HepG2 (cell line): ENCODE data around the gene STRN3. TPM values are rescaled to one million over a fixed set of nuclear protein-coding genes. Genes with fewer than 3 reads are reported as not detected.

Experiments
- ARID5B ChIP-seq: IDR thresholded peaks from 2 replicates; pipeline ENCODE4 v1.4.0; 2020; ENCODE audit warnings: mild to moderate bottlenecking, missing genetic modification reagents
- BHLHE40 ChIP-seq: IDR thresholded peaks from 2 replicates; pipeline ENCODE4 v1.6.1; 2011; ENCODE audit warnings: low read length, improper control_type of control experiment
- CTCF ChIP-seq: sonication (generic); formaldehyde crosslinking; IDR thresholded peaks from 2 replicates; pipeline ENCODE4 v1.5.0; 2020; ENCODE audit warnings: mild to moderate bottlenecking, missing genetic modification reagents, moderate library complexity
- DDIT3 ChIP-seq: sonication (generic); formaldehyde crosslinking; IDR thresholded peaks from 2 replicates; pipeline ENCODE4 v1.4.0; 2020; ENCODE audit warnings: mild to moderate bottlenecking, missing genetic modification reagents
- FOXJ3 ChIP-seq: sonication (generic); formaldehyde crosslinking; IDR thresholded peaks from 2 replicates; pipeline ENCODE4 v1.4.0; 2020; ENCODE audit warnings: missing genetic modification reagents, mild to moderate bottlenecking, borderline replicate concordance
- GMEB2 ChIP-seq: IDR thresholded peaks from 2 replicates; pipeline ENCODE4 v1.6.1; 2016; ENCODE audit warnings: missing biosample characterization, missing genetic modification reagents, low read depth
- HOXA5 ChIP-seq: sonication (generic); formaldehyde crosslinking; IDR thresholded peaks from 2 replicates; pipeline ENCODE4 v1.4.0; 2020; ENCODE audit warnings: missing genetic modification reagents
- POGK ChIP-seq: sonication (generic); formaldehyde crosslinking; conservative IDR thresholded peaks from 2 replicates; pipeline ENCODE4 v1.8.0; 2022; ENCODE audit warnings: mild to moderate bottlenecking, moderate library complexity, missing genetic modification reagents
- RNF2 ChIP-seq: fragments of 450-650 bp; conservative IDR thresholded peaks from 2 replicates; pipeline ENCODE4 v1.6.1; 2016; ENCODE audit warnings: low read depth
- SRF ChIP-seq: IDR thresholded peaks from 2 replicates; pipeline ENCODE4 v1.6.1; 2011; ENCODE audit warnings: mild to moderate bottlenecking, low read depth, low read length, moderate library complexity
- ZFP90 ChIP-seq: sonication (generic); formaldehyde crosslinking; IDR thresholded peaks from 2 replicates; pipeline ENCODE4 v1.8.0; 2022; ENCODE audit warnings: missing genetic modification reagents, mild to moderate bottlenecking, inconsistent platforms, borderline replicate concordance
- ZNF180 ChIP-seq: sonication (generic); formaldehyde crosslinking; IDR thresholded peaks from 2 replicates; pipeline ENCODE4 v1.4.0; 2020; ENCODE audit warnings: low read depth, missing genetic modification reagents, borderline replicate concordance
- ZNF44 ChIP-seq: sonication (generic); formaldehyde crosslinking; IDR thresholded peaks from 2 replicates; pipeline ENCODE4 v1.5.1; 2020; ENCODE audit warnings: mild to moderate bottlenecking, missing genetic modification reagents
- ZNF569 ChIP-seq: sonication (generic); formaldehyde crosslinking; IDR thresholded peaks from 2 replicates; pipeline ENCODE4 v1.5.0; 2020; ENCODE audit warnings: mild to moderate bottlenecking, missing genetic modification reagents, moderate library complexity, borderline replicate concordance
- ZSCAN31 ChIP-seq: sonication (generic); formaldehyde crosslinking; IDR thresholded peaks from 2 replicates; pipeline ENCODE4 v1.5.0; 2020; ENCODE audit warnings: low read depth, mild to moderate bottlenecking, missing genetic modification reagents
- polyA plus RNA-seq, 8 experiments: library from polyadenylated mRNA; depleted of rRNA in 3 of 8; stranded (reverse) in 7 of 8; unstranded in 1 of 8; fragments of >200 nt; fragmentation: Illumina TruSeq in 4 of 8; extraction: Trizol in 4 of 8; gene quantifications; 2 replicates each; pipeline versions ENCODE4 v1.2.1 to v1.2.3, GENCODE V29; 2011 to 2016; ENCODE audit warnings: low read depth in 4 of 8, missing spikeins in 1 of 8, mixed read lengths in 1 of 8; ENCODE audit not compliant: insufficient read depth in 1 of 8
- total RNA-seq, 5 experiments: library from RNA; depleted of rRNA; stranded (reverse); fragments of >200 nt; fragmentation: Illumina TruSeq; extraction: Trizol; gene quantifications; 2 replicates each; pipeline ENCODE4 v1.2.3, GENCODE V29; 2016; ENCODE audit warnings: low read depth in 1 of 5
- TF ChIP-seq, protein P1 (sequence below): sonication (generic); formaldehyde crosslinking; IDR thresholded peaks from 2 replicates; pipeline ENCODE4 v1.4.0; 2020; ENCODE audit warnings: missing genetic modification reagents; ENCODE audit errors: not compliant biosample characterization

The STRN3 gene
- total and polyA plus RNA-seq, 2 of the 13 experiments (the other 11 are each of a cell fraction or from before 2014, with no cell fraction given), result 49.4 to 123 TPM

GRCh38 chr14:30874120-30874998, 151.8 kb downstream of the STRN3 start, which contains the start of gene COCH (continued):
- TF ChIP-seq HOXA5 (CRISPR knock-in tag), result peak; percentile 94
- TF ChIP-seq SRF, result 0 out of 2 replicates have a peak, but pooled peaks have one; percentile 25
- TF ChIP-seq ZFP90 (CRISPR knock-in tag), result peak; percentile 85; the same call in 1 of the 2 replicates
- peak; percentile 50; the same call in 1 of the 2 replicates for TF ChIP-seq ARID5B (CRISPR knock-in tag)
- peak; percentile 96 for TF ChIP-seq POGK (CRISPR knock-in tag)
- no peak for TF ChIP-seq DDIT3 (CRISPR knock-in tag)
- peak; percentile 98 for TF ChIP-seq ZSCAN31
- peak; percentile 90 for TF ChIP-seq RNF2
- no peak for TF ChIP-seq BHLHE40
- peak; percentile 71 for TF ChIP-seq FOXJ3 (CRISPR knock-in tag)
- TF ChIP-seq CTCF (CRISPR knock-in tag), result peak; percentile 72
- TF ChIP-seq GMEB2 (CRISPR knock-in tag), result no peak
- TF ChIP-seq ZNF569, result no peak
- TF ChIP-seq ZNF180 (CRISPR knock-in tag), result peak; percentile 95
- TF ChIP-seq ZNF44 (CRISPR knock-in tag), result peak; percentile 19; the same call in 1 of the 2 replicates
- TF ChIP-seq, protein P1, sequence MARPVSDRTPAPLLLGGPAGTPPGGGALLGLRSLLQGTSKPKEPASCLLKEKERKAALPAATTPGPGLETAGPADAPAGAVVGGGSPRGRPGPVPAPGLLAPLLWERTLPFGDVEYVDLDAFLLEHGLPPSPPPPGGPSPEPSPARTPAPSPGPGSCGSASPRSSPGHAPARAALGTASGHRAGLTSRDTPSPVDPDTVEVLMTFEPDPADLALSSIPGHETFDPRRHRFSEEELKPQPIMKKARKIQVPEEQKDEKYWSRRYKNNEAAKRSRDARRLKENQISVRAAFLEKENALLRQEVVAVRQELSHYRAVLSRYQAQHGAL (CRISPR knock-in tag), result peak; percentile 21
